HG02981 (cell line): ENCODE data around the gene RUFY4.

Experiments
- ATAC-seq: cut with Tn5 transposase; IDR thresholded peaks from one replicate; pipeline ENCODE4 v1.9.1; 2021; ENCODE audit warnings: mild to moderate bottlenecking, moderate library complexity; ENCODE audit not compliant: unreplicated experiment

Gene RUFY4

DNA sequence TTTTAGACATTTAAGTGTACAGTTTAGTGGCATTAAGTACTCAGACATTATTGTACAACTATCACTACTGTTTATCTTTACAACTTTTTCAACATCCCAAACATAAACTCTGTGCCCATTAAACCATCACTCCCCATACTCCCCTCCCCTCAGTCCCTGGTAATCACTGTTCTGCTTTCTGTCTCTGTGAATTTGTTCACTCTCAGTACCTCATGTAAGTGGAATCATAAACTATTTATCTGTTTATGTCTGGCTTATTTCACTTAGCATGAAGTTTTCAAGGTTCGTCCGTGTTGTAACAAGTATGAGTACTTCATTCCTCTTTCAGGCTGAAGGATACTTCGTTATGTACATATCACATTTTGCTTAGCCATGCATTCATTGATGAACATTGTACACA, 9.8 kb upstream of the RUFY4 start:
- no peak for ATAC-seq

DNA sequence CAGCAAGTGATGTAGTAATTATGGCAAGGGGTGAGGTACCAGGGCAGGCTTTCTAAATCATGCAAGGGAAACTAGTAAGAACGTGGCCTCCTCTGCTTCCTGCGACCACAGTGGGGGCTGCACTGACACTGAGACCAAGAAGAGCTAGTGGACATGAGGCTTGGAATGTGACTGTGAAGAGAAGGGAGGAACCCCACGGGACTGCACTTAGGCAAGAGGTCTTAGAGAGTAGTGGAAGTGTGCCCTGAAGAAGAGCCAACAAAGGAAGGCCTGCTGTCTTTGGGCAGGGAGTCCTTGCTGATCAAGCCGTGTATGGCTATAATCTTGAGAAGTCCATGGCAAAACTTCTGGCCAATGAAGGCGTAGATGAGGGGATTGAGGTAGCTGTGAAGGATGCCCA, 8.9 kb upstream of the RUFY4 start:
- no peak for ATAC-seq

DNA sequence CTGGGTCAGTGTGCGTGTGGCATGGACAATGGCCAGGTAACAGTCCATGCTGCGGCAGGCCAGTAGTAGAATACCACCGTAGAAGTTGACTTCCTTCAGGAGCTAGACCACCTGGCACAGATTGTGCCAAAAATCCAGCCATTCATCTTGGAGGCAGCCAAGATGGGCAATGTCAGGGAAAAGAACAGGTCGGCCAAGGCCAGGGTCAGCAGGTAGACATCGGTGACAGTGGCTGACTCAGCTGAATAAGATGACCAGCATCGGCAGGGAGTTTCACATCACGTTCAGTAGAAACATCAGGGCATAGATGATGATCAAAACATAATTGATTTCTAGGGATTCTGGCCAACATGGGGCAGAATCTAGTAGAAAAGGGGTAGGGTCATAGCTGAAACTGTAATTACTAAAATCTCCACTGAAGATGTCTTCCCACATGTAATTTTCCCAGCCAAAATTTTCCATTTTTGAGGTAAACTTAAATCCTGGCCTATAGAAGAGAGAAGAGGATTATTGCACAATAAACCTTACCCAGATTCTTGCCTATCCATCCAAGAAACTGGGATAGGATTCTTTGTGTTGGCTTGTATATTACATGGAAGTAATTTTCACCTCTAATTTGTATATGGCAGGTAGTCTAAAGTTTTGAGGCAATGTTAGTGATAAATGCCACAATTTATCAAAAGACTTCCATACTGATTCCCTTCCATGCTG, 7.9 kb upstream of the RUFY4 start:
- ATAC-seq, result no peak

DNA sequence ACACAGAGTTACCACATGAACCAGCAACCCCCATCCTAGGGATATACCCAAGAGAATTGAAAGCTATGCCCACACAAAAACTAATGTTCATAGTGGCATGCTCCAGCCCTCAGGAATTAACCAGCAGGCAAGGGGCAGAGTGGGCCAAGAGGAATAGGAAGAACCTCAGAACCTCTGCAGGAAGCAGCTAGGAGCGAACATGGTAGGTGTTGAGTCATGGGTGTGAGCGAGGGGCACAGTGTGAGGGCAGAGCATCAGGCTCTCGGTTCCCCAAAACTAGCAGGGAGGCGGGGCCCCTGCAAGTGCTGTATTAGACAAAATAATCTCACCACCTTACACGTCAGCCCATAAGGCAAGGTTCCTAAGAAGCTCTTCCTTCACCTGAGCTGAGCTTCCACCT, 5.6 kb upstream of the RUFY4 start:
- peak; percentile 62 for ATAC-seq

DNA sequence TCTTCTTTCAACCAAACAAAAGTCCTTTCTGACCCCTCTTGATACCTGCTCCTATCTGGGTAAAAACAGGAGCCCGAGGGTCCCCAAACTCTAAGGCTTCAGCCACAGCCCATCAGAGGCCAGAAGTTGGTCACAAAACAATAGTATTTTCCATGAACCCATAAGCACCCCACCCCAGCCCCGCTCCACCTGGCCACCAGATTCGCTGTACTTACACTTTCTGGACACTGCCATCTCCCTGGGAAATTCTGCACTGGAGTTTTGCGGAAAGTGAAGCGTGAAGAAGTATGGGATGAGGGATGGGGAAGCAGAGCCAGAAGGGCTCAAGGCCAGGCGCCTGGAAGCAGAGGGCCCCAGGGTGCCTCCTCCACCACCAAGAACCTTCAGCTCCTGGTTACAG, 5.2 kb upstream of the RUFY4 start:
- ATAC-seq, result no peak

DNA sequence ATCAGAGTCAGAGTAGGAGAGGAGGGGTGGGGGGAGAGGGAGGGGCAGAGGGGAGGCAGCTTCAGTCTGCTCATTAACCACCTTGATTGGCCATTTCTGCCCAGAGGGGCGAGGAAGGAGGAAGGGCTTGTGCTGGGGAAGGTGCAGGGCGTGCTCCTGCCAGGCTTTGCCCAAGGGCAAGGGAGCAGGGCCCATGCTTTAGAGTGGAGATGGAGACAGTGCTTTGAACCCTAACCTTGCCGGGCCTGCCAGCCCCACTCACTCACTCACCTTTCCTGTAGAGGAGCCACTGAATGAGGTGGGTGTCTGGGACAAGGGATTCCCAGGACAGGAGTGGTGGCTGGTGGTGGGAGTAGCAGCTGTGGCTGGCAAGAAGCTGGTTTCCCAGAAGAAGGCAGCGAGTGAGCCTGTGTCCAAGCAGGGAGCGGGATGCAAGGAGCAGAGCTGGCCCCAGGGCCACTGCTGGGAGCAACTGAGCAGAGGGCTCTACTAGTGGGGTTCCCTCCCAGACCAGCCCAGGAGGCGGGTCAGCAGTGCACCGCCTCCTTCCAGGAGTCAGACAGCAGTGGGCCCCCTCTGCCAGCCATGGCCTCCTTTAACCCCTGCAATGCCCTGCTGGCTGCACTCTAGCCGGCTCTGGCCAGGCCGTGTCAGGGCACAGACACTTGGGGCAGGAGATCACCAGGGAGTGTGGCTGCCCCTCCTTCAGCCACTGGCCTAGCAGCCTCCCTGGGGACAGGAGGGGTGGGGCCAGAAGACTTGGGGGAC, 3.6 kb upstream of the RUFY4 start:
- ATAC-seq, result no peak

DNA sequence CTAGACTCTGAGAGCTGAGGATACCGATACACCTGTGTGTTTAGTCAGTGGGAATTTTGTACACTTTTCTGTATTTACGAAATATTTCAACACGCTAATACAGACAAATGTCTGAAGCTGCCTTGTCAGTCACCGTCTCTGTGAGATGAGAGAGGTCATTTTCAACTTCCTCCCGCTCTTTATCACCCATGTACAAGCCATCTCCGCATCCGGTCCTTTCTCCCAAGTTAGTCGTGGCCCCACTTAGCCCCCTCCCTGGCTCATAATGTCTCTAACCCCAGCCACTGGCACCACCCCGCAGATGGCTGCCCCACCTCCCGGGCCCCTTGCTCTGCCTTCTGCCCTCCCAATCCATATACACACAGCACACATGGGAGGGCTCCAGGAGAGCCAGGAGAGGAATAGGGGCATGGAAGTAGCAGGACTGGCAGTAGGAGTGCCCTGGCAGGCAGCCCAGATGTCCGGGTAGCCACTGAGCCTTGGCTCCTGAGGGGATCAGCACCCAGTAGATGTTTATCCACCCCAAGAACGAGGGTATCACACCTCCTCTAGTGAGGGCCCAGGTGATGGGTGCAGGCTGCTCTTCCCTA, 2.0 kb upstream of the RUFY4 start:
- no peak for ATAC-seq

DNA sequence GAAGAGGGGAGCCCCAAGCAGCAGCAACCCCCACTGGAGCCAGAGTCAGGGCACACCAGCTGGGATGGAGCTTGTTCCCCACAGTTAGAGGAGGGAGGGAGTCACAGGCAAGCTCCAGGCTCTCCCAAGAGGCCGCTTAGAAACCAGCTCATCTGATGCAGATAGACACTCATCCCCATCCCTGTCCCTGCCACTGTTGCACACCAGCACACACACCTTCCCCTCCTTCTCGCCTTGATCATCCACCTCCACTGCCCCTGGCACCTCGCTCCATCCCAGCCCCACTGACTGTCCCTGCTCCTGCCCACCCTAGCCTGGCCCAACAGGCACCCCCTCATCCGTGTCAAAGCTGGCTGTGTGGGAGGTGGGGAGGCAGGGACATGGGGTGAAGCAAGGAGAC, 1.5 kb upstream of the RUFY4 start:
- ATAC-seq, result no peak

DNA sequence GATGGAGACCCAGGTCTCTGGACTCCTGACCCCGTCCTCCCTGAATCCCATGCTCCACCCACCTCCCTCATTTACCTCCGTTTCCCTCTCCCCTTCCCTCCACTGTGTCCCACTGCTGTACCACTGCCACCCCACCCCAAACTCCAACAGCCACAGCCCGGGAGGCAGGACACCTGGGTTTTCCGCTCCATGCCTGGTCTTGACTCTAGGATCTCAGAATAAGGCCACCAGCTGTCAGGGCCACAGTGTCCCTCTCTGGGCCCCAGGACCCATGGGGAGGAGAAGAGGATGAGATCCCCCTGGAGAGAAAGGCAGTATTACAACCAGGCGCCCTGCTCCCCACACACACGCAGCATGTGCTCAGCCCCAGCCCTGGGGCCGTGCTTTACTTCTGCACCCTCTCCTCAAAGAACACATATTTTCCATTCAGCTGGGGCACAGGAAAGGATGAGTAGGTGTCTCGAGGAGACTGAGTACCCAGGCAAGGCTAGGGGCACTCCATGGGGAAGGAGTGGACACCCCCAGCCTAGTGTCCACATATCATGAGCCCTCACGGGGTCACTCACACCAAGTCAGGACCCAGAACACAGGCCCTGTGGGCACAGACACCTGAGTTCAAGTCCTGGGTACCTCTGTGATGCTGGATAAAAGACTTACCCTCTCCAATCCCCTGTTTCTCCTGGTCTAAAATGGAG, 700 bp downstream of the RUFY4 start:
- no peak for ATAC-seq

DNA sequence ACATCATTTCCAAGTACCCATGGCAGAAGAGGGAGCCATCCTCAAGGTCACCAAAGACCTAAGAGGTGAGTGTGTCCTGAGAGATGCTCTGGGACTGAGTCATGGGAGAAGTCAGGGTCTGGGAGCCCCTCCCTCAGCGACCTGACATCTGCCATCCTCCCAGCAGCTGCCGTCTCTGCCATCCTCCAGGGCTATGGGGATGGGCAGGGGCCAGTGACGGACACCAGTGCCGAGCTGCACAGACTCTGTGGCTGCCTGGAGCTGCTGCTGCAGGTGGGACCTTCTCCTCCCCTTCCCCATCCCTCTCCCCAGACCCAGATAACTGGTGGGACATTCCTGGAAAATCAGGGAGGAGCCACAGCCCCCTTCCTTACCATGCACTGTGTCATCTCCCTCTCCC, 1.5 kb downstream of the RUFY4 start:
- no peak for ATAC-seq

DNA sequence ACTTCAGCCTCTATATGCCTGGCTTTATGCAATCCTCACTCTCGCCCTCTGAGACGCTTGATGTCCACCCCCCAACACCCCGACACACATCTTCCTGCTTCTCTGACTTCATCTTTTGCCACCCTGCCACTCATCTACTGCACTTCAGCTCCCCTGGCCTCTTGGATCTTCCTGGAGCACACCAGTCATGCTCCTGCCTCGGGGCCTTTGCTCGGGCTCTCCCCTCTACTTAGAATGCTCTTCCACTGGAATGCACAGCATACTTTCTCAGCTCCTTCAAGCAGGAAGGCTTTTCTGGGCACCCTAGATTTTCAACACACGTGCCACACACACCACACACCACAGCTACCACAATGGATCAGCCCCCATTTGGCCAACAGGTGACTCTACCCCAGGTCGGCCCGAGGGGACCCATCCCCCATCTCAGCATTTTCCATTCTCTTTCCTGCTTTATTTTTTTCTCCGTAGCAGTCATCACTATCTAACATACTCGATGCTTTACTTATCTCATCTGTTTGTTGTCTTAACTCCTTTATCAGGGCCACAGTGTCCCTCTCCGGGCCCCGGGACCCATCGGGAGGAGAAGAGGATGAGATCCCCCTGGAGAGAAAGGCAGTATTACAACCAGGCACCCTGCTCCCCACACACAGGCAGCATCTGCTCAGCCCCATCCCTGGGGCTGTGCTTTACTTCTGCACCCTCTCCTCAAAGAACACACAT, 2.3 kb downstream of the RUFY4 start:
- ATAC-seq, result no peak

DNA sequence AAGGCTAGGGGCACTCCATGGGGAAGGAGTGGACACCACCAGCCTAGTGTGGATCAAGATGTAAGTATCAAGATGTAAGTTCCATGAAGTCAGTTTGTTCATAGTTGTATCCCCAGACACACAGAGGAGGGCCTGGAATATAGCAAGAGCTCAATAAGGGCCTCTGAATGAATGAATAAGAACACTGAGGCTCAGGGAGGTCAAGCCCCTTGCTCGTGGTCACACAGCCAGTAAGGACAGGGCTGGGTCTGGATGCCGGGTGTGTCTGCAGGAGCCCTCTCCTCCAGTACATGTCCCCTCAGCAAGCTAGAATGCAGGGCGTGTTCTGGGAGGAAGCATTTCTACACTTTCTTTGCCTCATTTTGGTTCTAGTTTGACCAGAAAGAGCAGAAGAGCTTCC, 2.9 kb downstream of the RUFY4 start:
- ATAC-seq, result no peak

DNA sequence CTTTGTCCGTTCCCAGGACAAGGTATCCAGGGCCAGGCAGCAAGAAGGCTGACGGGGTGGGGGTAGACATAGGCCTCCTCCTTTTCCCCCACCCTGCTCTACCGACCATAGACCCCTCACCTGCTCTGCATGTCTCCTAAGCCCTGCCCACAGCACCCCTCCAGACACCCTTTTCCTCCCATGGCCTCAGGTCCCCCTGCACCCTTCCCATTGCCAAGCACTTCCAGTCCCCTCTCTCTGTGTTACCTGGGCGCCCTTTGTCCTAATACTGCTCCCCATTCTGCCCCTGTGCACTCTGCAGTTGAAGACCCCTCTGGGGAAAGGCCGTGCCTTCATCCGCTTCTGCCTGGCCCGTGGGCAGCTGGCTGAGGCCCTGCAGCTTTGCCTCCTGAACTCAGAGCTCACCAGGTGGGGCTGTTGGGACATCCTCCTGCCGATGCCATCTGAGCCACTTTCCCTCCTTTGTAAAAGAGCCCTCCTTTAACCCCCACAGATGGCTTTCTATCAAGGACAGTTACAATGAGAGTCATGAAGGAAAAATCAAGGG, 3.5 kb downstream of the RUFY4 start:
- no peak for ATAC-seq

DNA sequence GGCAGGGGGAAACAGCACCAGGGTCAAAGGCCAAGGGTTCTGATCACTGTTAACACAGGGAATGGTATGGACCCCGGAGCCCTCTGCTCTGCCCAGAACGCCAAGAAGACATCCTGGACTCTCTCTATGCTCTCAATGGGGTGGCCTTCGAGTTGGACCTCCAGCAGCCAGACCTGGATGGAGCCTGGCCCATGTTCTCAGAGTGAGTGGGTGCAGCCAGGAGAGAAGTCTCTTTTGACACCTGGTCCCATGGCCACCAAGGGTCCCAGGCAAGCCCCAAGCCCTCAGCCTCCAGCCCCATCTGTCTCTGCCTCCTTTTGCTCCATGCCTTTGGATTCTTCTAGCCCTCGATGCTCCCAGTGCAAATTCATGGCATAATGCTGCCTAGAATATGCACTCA, 4.1 kb downstream of the RUFY4 start:
- ATAC-seq, result no peak

DNA sequence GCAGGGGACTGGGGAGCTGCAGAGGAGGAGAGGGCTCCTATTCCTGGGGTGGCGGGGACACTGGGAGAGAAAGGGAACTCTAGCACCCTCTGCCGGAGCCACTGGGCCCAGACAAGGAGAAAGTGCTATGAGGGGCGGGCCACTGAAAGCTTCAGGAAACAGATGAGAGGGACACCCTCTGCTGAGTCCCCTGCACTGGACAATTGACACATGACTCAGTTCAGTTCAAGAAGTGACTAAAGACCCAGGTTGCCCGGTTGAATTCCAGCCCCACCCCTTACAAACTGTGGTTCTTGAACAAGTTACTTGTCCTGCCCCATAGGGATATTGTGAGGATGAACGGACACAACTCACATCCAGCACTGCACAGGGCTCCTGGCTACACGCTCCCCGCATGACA, 5.0 kb downstream of the RUFY4 start:
- no peak for ATAC-seq

DNA sequence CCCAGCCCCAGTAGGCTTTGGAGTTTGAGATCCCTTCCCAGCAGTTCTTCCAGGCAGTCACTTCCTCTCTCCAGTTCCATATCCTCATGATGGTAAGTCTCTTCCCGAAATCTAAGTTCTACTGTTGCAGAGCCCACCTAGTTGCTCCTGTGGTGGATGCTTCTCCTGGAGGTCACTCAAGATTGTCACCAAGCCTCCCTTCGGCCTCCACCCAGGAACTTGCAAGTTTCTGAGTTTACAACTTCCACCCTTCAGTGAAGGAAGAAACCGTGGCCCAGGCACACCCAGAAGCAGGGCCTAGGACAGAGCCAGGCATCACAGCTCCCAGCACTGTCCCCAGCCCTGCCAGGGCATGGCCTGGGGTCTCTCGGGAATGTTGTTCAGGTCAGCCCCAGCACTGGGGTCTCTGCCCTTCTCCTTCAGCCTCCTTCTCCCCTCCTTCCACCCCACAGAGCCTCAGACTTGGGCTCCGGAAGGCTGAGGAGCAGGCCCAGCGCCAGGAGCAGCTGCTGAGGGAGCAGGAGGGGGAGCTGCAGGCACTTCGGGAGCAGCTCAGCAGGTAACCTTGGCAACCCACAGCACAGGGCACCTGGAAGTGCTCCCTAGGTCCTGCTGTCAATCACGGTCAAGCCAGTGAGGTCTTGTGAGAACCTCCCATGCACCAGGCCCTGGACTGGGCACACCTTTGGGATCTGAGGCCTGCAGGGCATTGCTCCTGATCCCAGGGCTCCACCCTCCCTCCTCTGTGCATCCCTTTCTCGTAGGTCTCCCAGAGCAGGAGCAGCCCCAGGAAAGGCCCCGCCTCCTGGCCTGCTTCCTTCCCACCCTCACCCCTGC, 7.1 kb downstream of the RUFY4 start:
- no peak for ATAC-seq

DNA sequence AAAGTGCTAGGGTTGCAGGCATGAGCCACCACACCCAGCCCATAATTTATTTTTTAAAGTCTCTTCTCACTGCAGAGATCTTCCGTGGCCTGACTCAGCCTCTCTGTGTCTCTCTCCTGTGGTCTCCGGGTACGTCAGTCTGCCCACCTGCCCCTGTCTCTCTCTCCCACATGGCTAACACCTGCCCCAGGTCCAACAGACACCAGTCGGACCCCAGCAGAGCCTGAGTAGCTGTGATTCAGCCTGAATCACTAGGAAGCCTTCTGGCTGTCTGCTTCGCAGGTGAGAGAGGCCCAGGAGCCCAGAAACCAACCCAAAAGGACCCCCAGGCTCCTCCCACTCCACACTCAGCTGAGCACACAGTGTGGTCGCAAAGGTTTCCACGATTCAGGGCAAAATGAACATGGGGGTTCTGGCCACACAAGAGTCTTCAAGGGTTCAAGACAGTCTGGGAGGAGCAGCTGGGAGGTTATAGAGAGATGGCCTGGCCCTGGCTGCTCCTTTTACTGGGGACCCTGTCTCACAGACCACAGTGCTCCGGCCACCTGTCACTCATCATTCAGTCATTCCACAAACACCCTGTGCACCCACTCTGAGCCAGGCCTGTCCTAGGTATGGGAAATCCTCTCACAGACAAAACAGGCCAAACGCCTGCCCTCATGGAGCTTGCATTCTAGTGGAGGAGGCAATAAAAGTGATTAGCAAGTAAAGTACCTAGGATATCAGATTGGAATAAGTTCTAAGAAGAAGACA, 8.6 kb downstream of the RUFY4 start:
- ATAC-seq, result no peak

DNA sequence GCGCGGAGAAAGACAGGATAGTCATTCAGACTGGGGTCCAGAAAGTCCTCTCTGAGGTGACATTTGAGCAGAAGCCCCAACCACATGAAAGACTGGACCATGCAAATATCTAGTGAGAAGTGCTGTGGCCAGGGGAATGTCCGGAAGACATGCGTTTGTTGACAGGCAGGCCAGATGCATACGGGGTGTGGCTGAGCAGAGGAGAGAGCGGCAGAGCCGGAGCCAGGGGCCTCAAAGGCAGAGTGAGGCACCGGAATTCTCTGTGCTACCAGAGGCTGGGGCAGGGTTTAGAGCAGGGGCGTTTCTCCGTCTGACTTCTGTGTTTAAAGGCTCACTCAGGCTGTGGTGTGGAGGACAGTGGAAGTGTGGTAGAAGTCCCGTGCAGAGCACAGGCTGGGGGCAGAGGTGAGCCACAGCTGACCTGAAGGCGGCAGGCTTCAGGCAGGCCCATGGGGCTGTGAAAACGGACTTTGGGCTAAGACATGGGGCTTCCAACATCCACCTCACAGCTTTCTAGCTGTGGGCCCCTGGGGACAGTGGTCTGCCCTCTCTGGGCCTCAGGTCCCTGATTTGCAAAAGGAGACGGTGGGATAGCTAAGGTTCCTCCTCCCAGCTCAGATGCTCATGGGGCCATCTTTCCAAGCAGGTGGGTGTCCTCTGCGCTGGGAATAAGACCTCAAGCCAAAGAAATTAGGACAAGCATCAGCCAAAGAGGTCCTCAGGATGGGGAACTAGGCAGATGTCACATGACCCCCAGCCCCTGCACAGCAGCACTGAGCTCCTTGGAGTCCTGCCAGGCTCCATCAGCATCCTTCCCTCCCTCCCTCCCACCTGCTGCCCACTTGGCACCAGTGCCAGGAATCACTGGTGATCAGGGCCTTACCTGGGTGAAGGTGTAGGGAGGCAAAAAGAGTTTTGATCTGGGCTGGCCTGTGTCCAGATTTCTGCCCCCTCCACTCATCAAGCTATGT, 11.2 kb downstream of the RUFY4 start:
- ATAC-seq, result no peak
